K562 (cell line): ENCODE results near the gene ABLIM2.

Experiments used
- CBX2 ChIP-seq: fragments of 200-600 bp; sonication (generic); IDR thresholded peaks from one replicate; pipeline ENCODE4 v1.6.1; 2012; ENCODE audit warnings: mild to moderate bottlenecking, low read length, inconsistent platforms; ENCODE audit not compliant: insufficient read depth, poor library complexity, severe bottlenecking
- CTCF ChIP-seq, 3 experiments: IDR thresholded peaks in 2 of 3; conservative IDR thresholded peaks in 1 of 3; 2 replicates each; pipeline ENCODE4 v1.5.1; 2011 to 2012; ENCODE audit warnings: low read length in 3 of 3, mild to moderate bottlenecking in 3 of 3, control low read depth in 2 of 3, improper control_type of control experiment in 1 of 3, inconsistent platforms in 1 of 3, low read depth in 1 of 3, mixed read lengths in 1 of 3, moderate library complexity in 1 of 3; ENCODE audit not compliant: insufficient read depth in 2 of 3
- ELK1 ChIP-seq: sonication (generic); formaldehyde crosslinking; IDR thresholded peaks from 2 replicates; pipeline ENCODE4 v1.8.1; 2022; ENCODE audit warnings: missing genetic modification reagents
- EP300 ChIP-seq: IDR thresholded peaks from 2 replicates; pipeline ENCODE4 v1.6.1; 2012; ENCODE audit warnings: low read length, improper control_type of control experiment
- GABPA ChIP-seq: fragments of 200-800 bp; sonication (Bioruptor generic); conservative IDR thresholded peaks from 2 replicates; pipeline ENCODE4 v1.6.1; 2016; ENCODE audit warnings: low read depth, missing genetic modification characterization, missing compliant biosample characterization
- HCFC1 ChIP-seq: IDR thresholded peaks from 2 replicates; pipeline ENCODE4 v1.6.1; 2012; ENCODE audit warnings: low read depth, low read length, improper control_type of control experiment
- RAD21 ChIP-seq, 2 experiments: fragments of 250-450 bp in 1 of 2; fragments of 450-650 bp in 1 of 2; sonication (Bioruptor Pico) in 1 of 2; formaldehyde crosslinking in 1 of 2; IDR thresholded peaks in 1 of 2; conservative IDR thresholded peaks in 1 of 2; 2 replicates each; pipeline versions ENCODE4 v1.4.0 to v1.8.0; 2020 to 2022; ENCODE audit warnings: mild to moderate bottlenecking in 2 of 2, moderate library complexity in 1 of 2
- SNAPC5 ChIP-seq: fragments of 250-450 bp; sonication (Bioruptor Pico); IDR thresholded peaks from 2 replicates; pipeline ENCODE4 v1.8.0; 2021; ENCODE audit warnings: moderate library complexity, mild to moderate bottlenecking, inconsistent platforms
- ZNF830 ChIP-seq: fragments of 250-450 bp; sonication (Bioruptor Pico); IDR thresholded peaks from 2 replicates; pipeline ENCODE4 v1.5.0; 2021; ENCODE audit warnings: mild to moderate bottlenecking

- TF ChIP-seq ELK1 (no peak), GABPA (no peak), RAD21 (CRISPR knock-in tag; conservative IDR thresholded peaks at IDR 0.05 in 1 of 2, IDR thresholded peaks at IDR 0.05 in 1 of 2) (no peak), HCFC1 (no peak), EP300 (no peak), CBX2 (no peak), SNAPC5 (CRISPR knock-in tag) (no peak), CTCF (IDR thresholded peaks at IDR 0.05 in 2 of 3, conservative IDR thresholded peaks at IDR 0.05 in 1 of 3; ENCODE audit: insufficient read depth in 2 of 3, low read depth in 1 of 3, low read length in 3 of 3) (no peak), ZNF830 (CRISPR knock-in tag) (no peak)
These were observed 153.4 kb downstream of the ABLIM2 start for GRCh38 chr4:8005033-8005808.
